GM15510 (cell line): ENCODE data around the gene SLC38A10.

Source experiments
- POLR2A ChIP-seq: IDR thresholded peaks from 3 replicates; pipeline ENCODE4 v1.6.1; 2011; ENCODE audit warnings: borderline replicate concordance; ENCODE audit not compliant: insufficient read length; ENCODE audit errors: extremely low read depth

The SLC38A10 gene

DNA sequence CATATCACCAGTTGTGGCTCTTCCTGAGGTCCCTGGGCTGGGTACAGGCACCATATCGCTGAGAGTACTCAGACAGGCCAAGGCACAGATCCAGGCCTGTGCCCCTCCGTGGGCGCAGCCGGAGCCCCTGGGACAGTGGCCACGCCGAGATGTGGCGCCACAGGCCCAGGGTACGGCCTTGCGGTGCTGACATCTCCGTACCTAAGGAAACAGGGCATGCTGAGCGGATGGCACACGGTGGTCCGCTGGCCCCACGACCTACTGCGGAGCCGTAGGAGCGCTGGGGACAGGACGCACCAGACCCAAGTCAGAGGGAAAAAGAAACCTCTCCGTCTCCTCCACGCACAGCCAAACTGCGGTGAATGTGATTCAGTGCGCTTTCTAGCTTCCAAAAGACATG, 29.5 kb downstream of the SLC38A10 start:
- TF ChIP-seq POLR2A = no peak

DNA sequence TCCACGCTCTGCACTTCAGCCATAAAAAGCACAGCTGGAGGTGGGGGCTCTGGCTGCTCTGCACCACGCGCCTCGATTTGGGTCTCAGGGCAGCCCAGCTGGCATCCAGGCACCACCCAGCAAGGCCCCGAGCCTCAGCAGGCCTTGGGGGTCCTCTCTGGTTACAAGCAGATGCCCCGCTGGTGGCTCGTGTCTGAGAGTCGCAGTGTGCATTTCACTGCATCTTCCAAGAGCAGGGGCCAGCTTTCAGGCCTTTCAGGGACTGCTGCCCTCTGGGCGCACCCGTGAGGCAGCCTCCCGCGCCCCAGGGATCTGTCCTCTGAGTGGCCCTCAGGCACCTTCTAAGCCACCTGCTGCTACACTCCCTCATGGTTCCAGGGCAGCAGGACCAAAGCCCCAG, 30.5 kb downstream of the SLC38A10 start:
- TF ChIP-seq POLR2A = no peak

DNA sequence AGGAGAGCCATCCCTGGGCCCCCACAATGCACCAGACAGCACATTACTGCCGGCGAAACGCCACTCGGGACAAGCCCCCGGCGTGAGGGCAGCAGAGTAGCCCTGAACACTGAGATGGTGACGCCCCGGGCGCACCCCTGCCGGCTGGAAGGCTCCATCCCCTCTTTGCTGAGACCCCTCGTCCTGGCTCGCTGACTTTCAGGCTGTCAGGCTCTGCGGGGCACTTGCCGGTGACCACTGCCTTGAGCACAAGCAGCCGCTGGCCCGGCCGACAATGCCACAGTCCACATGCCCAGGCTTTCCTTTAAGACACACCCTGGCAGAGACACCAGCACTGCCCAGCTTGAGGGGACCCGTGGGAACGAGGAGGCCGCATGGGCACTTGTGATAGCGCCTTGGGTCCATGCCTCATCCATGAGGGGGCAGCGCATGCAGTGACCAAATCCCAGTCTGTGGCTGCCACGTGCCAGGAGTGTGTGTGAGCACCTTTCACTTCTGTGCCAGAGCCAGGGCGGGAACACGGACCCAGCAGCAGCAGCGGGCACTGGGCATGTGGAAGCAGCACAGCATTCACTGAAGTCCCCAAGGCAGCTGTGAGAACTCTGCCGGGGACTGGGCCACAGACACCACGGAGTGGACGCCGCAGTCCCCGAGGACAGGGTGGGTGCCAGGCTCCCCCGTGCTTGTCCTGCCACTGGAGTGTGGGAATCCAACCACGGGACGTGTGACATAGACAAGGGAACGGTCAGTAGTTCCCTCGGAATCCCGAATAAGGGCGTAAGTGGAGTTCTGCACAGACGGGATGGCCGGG, 31.5 kb downstream of the SLC38A10 start:
- TF ChIP-seq POLR2A = no peak

DNA sequence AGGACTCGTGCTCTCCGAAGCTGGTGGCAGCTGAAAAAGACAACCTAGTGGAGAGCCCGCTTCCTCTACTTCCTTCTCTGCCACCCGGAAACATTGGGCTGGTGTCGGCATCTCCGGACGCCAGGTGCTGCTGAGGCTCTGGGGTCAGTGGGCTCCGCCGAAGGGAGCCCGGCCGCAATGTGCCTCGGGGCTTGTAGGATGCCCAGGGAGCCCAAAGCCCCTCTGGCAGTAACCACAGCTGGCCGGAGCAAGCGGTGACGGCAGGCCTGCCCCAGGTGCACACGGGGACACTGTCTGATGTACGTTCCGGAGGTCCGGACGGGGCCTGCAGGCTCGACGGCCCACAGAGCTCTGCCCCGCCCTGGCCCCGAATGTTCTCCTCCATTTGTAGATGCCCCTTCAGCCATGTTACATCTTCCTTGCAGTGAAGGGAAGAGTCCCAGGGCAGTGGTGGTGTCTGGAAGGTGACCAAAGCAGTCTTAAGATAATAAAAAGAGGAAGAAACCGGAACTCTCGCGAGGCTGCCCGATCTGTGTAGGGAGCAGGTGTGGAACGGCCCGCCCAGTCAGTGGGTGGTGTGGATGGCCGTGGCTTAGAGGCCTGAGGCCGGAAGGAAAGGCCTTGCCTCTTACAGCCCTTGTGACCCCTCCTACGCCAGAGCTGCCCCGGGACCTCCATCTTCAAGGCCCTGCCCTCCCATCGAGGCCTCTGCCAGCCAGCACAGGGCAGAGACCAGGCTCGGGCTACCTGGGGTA, 33.3 kb downstream of the SLC38A10 start:
- TF ChIP-seq POLR2A = no peak

DNA sequence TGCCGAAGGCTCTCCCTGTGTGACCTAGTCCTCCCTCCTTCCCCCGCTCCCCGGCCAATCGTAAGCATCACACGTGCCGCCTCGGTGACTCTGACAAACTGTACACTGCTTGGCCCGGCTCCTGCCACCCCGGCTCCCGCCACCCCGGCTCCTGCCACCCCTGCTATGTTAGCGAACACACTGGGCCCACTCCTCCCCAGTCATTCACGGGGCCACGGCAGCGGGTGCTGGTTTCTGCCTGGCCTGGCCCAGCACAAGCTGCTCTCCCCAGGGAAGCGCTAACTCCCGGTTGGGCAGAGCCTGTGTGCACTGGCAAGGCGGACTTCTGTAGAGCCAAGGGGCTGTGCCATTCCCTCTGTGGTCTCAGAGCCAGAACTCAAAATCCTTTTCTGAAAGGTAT, 34.0 kb downstream of the SLC38A10 start:
- no peak for TF ChIP-seq POLR2A

DNA sequence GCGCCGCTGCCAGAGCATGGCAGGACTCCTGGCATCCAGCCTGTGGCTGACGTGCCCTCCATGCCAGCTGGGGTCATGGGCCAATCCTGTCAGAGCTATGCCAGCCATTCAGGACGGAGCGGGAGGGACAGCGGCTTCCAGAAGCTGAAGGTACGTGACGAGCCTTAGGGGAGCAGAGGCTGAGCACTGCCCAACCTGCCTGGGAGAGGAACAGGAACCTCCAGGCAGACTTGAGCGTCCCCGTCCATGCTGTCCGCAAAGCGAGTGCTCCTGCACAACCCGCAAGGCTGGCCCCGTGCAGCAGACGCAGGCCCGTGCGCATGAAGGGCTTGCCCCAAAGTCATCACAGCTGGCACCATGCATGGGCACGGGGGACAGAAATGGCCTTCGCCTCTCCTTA, 34.5 kb downstream of the SLC38A10 start:
- TF ChIP-seq POLR2A = no peak

DNA sequence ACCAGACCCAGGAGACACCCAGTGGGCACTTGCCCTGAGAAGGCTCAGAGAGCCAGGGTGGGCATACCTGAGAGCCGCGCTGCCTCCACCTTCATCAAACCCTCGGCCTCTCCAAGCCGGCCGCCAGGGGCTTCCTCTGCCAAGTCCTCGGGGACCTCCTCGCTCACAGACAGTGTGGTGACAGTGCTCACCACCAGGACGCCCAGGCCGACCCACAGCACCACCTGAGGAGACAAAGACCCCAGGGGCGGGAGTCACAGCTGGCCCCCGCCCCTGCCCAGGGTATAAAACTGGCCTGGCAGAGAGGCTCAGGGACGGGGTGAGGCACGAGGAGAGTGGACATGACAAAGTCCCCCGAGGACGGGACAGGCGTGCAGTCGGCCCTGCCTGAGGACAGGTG, 34.9 kb downstream of the SLC38A10 start:
- TF ChIP-seq POLR2A = no peak

DNA sequence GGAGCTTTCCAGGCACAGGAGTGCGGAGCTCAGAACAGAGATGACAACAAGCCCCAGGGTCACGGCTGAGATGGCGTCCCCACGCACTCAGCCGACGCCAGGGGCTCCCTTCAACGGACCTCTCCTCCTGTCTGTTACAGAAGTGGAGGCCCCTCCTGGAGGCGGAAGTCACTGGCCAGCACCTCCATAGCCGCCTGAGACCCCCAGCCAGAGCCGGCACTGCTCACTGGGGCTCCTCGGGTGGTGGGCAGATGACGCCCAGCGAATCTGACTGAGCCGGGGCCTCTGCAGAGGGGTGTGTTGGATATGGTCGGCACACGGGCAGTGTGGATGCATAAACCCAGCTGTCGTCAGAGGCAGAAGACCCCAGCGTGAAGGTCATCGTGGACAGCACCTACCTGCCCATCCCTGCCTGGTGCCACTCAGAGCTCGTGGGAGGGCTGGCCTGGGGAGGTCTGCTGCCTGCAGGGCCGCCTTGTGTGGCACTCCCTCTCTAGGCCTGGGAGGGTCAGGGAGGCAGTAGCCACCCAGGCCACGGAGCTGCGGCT, 36.0 kb downstream of the SLC38A10 start:
- no peak for TF ChIP-seq POLR2A

DNA sequence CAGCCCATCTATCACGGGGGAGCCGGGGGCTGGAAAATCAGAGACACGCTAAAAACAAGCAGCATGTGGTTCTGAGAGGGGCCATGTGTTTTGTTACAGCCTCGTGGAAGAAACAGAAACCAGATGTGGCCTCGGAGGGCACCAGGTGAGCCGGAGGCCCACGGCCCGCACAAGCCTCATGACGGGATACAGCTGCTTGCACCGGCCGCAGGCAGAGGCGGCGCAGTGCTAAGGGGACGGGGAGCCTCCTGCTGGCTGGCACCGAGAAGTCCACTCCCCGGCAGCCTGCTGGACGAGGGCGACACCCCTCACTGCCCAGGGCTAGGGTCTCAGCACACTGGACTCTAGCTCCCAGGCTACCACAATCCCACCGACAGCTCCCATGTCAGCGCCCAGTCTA, 36.8 kb downstream of the SLC38A10 start:
- TF ChIP-seq POLR2A = no peak

DNA sequence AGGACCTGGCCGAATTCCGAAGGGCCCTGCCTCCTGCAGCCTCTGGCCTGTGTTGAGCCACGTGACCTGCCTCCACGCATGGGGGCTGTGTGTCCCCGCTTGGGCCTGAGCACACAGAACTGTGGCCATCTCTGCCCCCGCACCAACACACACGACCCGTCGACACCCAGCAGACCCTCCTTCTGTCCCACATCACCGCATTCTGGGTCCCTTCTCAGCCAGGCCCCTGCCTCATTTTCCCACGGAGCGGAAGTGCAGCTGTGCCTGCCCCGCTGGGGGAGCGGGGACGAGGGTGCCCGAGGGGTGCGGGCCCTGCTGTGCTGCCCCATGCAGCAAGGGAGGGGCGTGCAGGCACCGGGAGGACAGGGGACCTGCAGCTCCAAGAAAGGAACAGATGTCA, 37.6 kb downstream of the SLC38A10 start:
- no peak for TF ChIP-seq POLR2A

DNA sequence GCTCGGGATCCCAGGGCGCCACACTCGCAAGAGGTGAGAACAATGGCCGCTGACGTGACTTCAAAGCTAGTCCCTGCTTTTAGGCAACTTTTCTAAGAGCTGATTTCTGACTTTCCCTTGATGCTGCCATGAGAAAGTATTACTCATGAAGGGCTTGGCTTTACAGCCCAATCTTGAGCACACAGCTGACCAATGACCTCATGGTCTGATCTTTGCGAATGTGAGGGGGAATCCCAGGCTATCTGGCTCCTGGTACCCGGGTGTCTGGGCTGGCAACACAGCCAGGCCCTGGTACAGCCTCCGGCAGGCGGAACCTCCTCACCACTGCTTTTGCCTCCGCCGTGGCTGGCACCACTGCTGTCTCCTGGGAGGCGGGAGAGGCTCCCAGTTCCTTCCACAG, 38.5 kb downstream of the SLC38A10 start:
- no peak for TF ChIP-seq POLR2A

DNA sequence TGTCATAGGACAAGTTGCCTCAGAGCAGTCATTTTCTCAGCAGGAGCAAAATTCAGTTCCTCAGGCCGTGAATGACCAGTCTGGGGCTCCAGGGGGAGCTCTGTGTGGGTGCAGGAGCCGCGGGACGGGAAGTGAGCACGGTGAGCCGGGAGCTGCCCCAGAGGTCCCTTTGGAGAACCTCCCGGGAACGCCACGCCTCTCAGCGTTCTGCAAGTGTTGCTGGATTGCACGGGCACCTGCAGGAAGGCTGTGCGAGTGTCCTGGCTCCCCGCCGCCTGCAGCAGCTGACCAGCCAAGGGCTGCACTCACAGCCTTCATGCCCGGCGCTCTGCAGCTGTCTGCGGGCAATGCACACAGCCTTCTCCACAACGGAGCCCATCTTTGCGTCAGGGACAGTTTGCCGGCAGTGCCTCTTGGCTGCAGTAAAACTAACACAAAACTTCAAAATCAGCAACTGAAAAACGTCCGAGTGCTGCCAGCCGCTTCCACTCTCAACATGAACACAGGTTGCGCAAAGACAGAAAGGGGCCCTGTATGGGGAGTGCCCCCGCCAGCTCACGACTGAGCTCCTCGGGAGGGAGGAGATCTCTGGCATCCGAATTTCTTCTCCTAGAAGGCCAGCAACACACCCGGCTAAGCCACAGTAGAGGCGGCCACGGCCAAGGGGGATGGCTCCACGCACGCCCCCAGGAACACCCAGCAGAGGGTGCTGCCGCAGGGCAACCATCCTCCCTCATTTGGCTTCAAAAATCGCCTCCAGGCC, 40.0 kb downstream of the SLC38A10 start:
- TF ChIP-seq POLR2A = no peak

DNA sequence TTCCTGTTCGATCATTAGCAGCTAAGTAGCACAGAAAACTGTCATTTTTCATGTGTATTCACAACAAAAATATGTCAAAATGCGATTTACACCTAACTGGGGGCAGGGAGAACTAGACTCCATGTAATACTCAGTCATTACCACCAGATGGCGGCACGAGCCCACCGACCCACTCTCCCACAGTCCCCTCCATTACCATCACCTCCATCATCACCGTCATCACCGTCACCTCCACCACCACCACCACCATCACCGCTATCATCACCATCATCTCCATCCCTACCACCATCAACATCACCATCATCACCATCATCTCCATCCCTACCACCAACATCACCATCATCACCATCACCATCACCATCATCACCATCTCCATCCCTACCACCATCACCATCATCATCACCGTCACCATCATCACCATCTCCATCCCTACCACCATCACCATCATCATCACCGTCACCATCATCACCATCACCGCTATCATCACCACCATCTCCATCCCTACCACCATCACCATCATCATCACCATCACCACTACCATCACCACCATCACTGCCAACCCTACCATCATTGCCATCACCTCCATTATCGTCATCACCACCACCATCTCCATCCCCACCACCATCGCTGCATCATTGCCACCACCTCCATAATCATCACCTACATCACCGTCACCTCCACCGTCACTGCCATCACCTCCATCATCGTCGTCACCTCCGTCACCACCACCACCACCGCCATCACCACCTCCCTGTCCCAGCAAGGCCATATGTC, 41.6 kb downstream of the SLC38A10 start:
- no peak for TF ChIP-seq POLR2A

DNA sequence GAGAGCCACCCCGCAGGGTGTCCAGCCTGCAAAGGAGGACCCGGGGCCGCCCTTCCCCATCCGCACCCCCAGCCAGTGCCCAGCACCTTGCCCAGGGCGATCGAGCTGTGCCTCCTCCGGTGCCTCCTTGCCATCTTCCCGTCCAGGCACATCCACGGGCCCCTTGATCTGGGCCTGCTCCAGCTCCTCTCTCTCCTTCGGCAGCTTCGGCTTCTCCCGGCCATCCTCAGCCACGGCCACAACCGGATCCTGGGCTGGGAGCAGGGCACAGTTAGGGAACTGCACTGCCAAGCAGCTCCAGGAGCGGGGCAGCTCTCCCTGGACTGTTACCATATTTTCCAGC, 42.1 kb downstream of the SLC38A10 start:
- no peak for TF ChIP-seq POLR2A

DNA sequence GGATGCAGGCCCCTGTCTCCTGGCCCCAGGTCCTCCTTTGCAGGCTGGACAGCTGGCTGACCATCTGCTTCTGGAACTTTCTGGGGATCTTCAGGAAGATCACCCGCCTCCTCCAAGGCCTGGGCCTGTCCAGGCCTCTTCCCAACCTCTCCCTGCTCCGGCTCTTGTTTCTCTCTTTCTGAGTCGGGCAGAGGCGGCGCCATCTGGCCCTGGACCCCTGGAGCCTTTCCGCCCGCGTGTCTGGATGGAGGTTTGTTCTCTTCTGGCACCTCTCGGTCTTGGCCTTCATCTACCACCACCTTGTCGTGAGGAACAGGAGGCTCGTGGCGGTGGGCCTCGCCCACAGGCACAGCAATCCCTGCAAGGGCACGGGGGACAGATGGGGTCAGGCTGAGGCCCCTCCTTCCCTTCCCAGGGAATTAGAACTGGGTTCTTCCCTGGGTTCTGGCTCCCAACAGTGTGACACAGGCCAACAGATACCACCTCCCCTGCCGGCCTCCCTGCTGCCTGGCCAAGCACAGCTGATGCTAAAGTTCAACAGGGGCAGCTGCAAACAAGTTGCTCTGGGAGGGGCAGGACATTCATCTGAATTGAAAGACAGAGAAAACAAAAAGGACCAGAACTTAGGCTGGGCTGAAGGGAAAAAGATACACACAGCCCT, 42.7 kb downstream of the SLC38A10 start:
- TF ChIP-seq POLR2A = no peak
